HEK293T (cell line): ENCODE measurements around the gene GART.

Experiments used
- ARNT ChIP-seq: fragments of 450-650 bp; IDR thresholded peaks from 2 replicates; pipeline ENCODE4 v1.6.1; 2017; ENCODE audit warnings: mild to moderate bottlenecking
- BHLHE40 ChIP-seq: fragments of 450-650 bp; IDR thresholded peaks from 2 replicates; pipeline ENCODE4 v1.6.1; 2016; ENCODE audit warnings: mild to moderate bottlenecking, moderate library complexity, borderline replicate concordance
- LEF1 ChIP-seq: fragments of 450-650 bp; IDR thresholded peaks from 2 replicates; pipeline ENCODE4 v1.6.1; 2017; ENCODE audit warnings: mild to moderate bottlenecking, borderline replicate concordance
- PKNOX1 ChIP-seq: fragments of 450-650 bp; IDR thresholded peaks from 2 replicates; pipeline ENCODE4 v1.6.1; 2016
- SP1 ChIP-seq: fragments of 450-650 bp; IDR thresholded peaks from 2 replicates; pipeline ENCODE4 v1.6.1; 2017
- TARDBP ChIP-seq: fragments of 450-650 bp; IDR thresholded peaks from 2 replicates; pipeline ENCODE4 v1.6.1; 2016
- ZNF384 ChIP-seq: fragments of 450-650 bp; IDR thresholded peaks from 2 replicates; pipeline ENCODE4 v1.6.1; 2016

DNA sequence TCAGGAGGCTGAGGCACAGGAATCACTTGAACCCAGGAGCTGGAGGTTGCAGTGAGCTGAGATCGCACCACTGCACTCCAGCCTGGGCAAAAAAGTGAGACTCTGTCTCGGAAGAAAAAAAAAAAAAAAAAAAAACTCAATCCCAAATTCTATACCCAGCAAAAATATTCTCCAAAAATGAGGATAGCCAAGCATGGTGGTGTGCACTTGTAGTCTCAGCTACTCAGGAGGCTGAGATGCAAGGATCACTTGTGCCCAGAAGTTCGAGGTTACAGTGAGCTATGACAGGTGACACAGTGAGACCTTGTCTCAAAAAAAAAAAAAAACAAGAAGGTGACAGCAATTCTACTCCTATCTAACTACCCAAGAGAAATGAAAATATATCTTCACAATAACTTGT is 68.6 kb downstream of the GART start:
- TF ChIP-seq ZNF384, result peak; percentile 63; the same call in 1 of the 2 replicates
- TF ChIP-seq PKNOX1, result no peak
- TF ChIP-seq BHLHE40, result no peak
- TF ChIP-seq TARDBP, result no peak
- TF ChIP-seq SP1, result no peak
- no peak for TF ChIP-seq ARNT
- TF ChIP-seq LEF1, result no peak
